IMR-90 (cell line): Measurements from ENCODE around the gene POLD1. TPM values are rescaled to one million over a fixed set of nuclear protein-coding genes. Genes with fewer than 3 reads are reported as not detected.

Experiments
- ATAC-seq: fragments of 200-7000 bp; cut with Tn5 transposase; 2 replicates; pipeline ENCODE4 v1.9.1; 2020; ENCODE audit warnings: low read depth, mild to moderate bottlenecking, moderate library complexity
- BruUV-seq: library from RNA; stranded (reverse); fragments of 400-500 nt; replicated peaks from 2 replicates; lab custom pipeline; 2021; lab: Mats Ljungman, UMichigan
- CTCF ChIA-PET: fragments of 300-600 bp; formaldehyde crosslinking; extraction: SDS; loops from one replicate; lab custom pipeline; 2021; ENCODE audit warnings: antibody characterized with exemption; lab: Yijun Ruan, JAX
- POLR2A ChIA-PET: fragments of 300-600 bp; sonication (Branson Sonifier 250); formaldehyde crosslinking; loops from one replicate; lab custom pipeline; 2022; ENCODE audit warnings: antibody characterized with exemption; ENCODE audit not compliant: unreplicated experiment; lab: Charles Lee
- DNase-seq: peaks from one replicate; pipeline ENCODE4 v3.0.0; 2013
- H2AFZ ChIP-seq: replicated peaks from 2 replicates; pipeline ENCODE3; 2013; ENCODE audit warnings: low read length, mild to moderate bottlenecking; ENCODE audit not compliant: poor library complexity
- H2AK5ac ChIP-seq: 2 replicates; pipeline ENCODE4 v1.6.1; 2013; ENCODE audit warnings: low read depth, low read length, inconsistent platforms
- H2AK9ac ChIP-seq: replicated peaks from 2 replicates; pipeline ENCODE3; 2013; ENCODE audit warnings: mild to moderate bottlenecking, low read depth, low read length, moderate library complexity; ENCODE audit not compliant: poor library complexity
- H2BK120ac ChIP-seq: 2 replicates; pipeline ENCODE4 v1.6.1; 2013; ENCODE audit warnings: low read depth, low read length, inconsistent platforms
- H2BK15ac ChIP-seq: 3 replicates; pipeline ENCODE4 v1.6.1; 2013; ENCODE audit warnings: low read depth, low read length, inconsistent platforms
- H2BK20ac ChIP-seq: 2 replicates; pipeline ENCODE4 v1.6.1; 2013; ENCODE audit warnings: low read depth, mild to moderate bottlenecking, inconsistent platforms, low read length, moderate library complexity
- H2BK5ac ChIP-seq: 2 replicates; pipeline ENCODE4 v1.6.1; 2013; ENCODE audit warnings: mild to moderate bottlenecking, low read depth, low read length, inconsistent platforms; ENCODE audit not compliant: poor library complexity, severe bottlenecking
- H3K14ac ChIP-seq: replicated peaks from 2 replicates; pipeline ENCODE4 v1.6.1; 2013; ENCODE audit warnings: low read depth, low read length, inconsistent platforms
- H3K18ac ChIP-seq: 2 replicates; pipeline ENCODE4 v1.6.1; 2013; ENCODE audit warnings: low read depth, low read length, control low read depth
- H3K23ac ChIP-seq: 2 replicates; pipeline ENCODE4 v1.6.1; 2013; ENCODE audit warnings: low read depth, low read length, inconsistent platforms
- H3K27ac ChIP-seq: 2 replicates; pipeline ENCODE4 v1.5.1; 2013; ENCODE audit warnings: mild to moderate bottlenecking, control low read depth, low read length; ENCODE audit not compliant: insufficient read depth
- H3K27me3 ChIP-seq: 2 replicates; pipeline ENCODE4 v1.6.1; 2013; ENCODE audit warnings: low read length; ENCODE audit not compliant: control insufficient read depth, insufficient read depth
- H3K36me3 ChIP-seq: 2 replicates; pipeline ENCODE4 v1.6.1; 2013; ENCODE audit warnings: low read length, mixed read lengths; ENCODE audit not compliant: control insufficient read depth, insufficient read depth
- H3K4ac ChIP-seq: 2 replicates; pipeline ENCODE4 v1.6.1; 2013; ENCODE audit warnings: low read depth, low read length, inconsistent platforms
- H3K4me1 ChIP-seq: 2 replicates; pipeline ENCODE4 v1.6.1; 2013; ENCODE audit warnings: low read length, mixed read lengths; ENCODE audit not compliant: control insufficient read depth, insufficient read depth
- H3K4me2 ChIP-seq: 2 replicates; pipeline ENCODE4 v1.6.1; 2013; ENCODE audit warnings: low read depth, mild to moderate bottlenecking, control low read depth, low read length, moderate library complexity
- H3K4me3 ChIP-seq: 2 replicates; pipeline ENCODE4 v1.5.1; 2013; ENCODE audit warnings: low read depth, mild to moderate bottlenecking, control low read depth, low read length, moderate library complexity; ENCODE audit not compliant: insufficient read depth
- H3K56ac ChIP-seq: 2 replicates; pipeline ENCODE4 v1.6.1; 2013; ENCODE audit warnings: low read length, inconsistent platforms; ENCODE audit not compliant: insufficient read depth; ENCODE audit errors: extremely low read depth
- H3K79me1 ChIP-seq, 2 experiments: 2 replicates each; pipeline ENCODE4 v1.6.1; 2013; ENCODE audit warnings: low read length in 2 of 2, inconsistent platforms in 1 of 2, low read depth in 1 of 2
- H3K9ac ChIP-seq: 2 replicates; pipeline ENCODE4 v1.6.1; 2013; ENCODE audit warnings: low read depth, low read length, control low read depth
- H3K9me1 ChIP-seq: 2 replicates; pipeline ENCODE4 v1.6.1; 2013; ENCODE audit warnings: low read length, inconsistent platforms; ENCODE audit not compliant: insufficient read depth
- H3K9me3 ChIP-seq: 2 replicates; pipeline ENCODE4 v1.6.1; 2013; ENCODE audit warnings: low read length; ENCODE audit not compliant: control insufficient read depth, insufficient read depth
- H4K20me1 ChIP-seq: 2 replicates; pipeline ENCODE4 v1.6.1; 2013; ENCODE audit warnings: low read length, inconsistent platforms; ENCODE audit not compliant: insufficient read depth
- H4K5ac ChIP-seq: 2 replicates; pipeline ENCODE4 v1.6.1; 2013; ENCODE audit warnings: mild to moderate bottlenecking, low read depth, low read length, control low read depth
- H4K8ac ChIP-seq, 2 experiments: 2 replicates each; pipeline ENCODE4 v1.6.1; 2013; ENCODE audit warnings: low read depth in 2 of 2, low read length in 2 of 2, control low read depth in 1 of 2, inconsistent platforms in 1 of 2
- H4K91ac ChIP-seq: 2 replicates; pipeline ENCODE4 v1.6.1; 2013; ENCODE audit warnings: low read depth, low read length, inconsistent platforms; ENCODE audit not compliant: insufficient read depth
- BHLHE40 ChIP-seq: fragments of 150-350 bp; IDR thresholded peaks from 2 replicates; pipeline ENCODE4 v1.6.1; 2016; ENCODE audit warnings: mild to moderate bottlenecking, low read depth, low read length
- CEBPB ChIP-seq: IDR thresholded peaks from 2 replicates; pipeline ENCODE4 v1.6.1; 2012; ENCODE audit warnings: low read depth, low read length, improper control_type of control experiment
- CHD1 ChIP-seq: IDR thresholded peaks from 2 replicates; pipeline ENCODE4 v1.6.1; 2012; ENCODE audit warnings: low read depth, low read length, improper control_type of control experiment
- FOS ChIP-seq: fragments of 150-350 bp; IDR thresholded peaks from 2 replicates; pipeline ENCODE4 v1.6.1; 2016; ENCODE audit warnings: low read depth, low read length
- MAFK ChIP-seq: IDR thresholded peaks from 2 replicates; pipeline ENCODE4 v1.6.1; 2012; ENCODE audit warnings: low read depth, low read length, improper control_type of control experiment
- MAZ ChIP-seq: IDR thresholded peaks from 2 replicates; pipeline ENCODE4 v1.6.1; 2012; ENCODE audit warnings: low read depth, mild to moderate bottlenecking, low read length, improper control_type of control experiment, moderate library complexity, borderline replicate concordance
- MXI1 ChIP-seq: IDR thresholded peaks from 2 replicates; pipeline ENCODE4 v1.6.1; 2012; ENCODE audit warnings: low read depth, mild to moderate bottlenecking, low read length, moderate library complexity, borderline replicate concordance
- NFE2L2 ChIP-seq: fragments of 150-350 bp; IDR thresholded peaks from 2 replicates; pipeline ENCODE4 v1.6.1; 2016; ENCODE audit warnings: low read depth, mild to moderate bottlenecking, low read length
- POLR2A ChIP-seq: IDR thresholded peaks from 2 replicates; pipeline ENCODE4 v1.6.1; 2012; ENCODE audit warnings: mild to moderate bottlenecking, low read depth, low read length
- RAD21 ChIP-seq: IDR thresholded peaks from 2 replicates; pipeline ENCODE4 v1.6.1; 2012; ENCODE audit warnings: low read length, improper control_type of control experiment
- RCOR1 ChIP-seq: IDR thresholded peaks from 2 replicates; pipeline ENCODE4 v1.6.1; 2012; ENCODE audit warnings: mild to moderate bottlenecking, low read length, improper control_type of control experiment; ENCODE audit not compliant: insufficient replicate concordance
- RFX5 ChIP-seq: IDR thresholded peaks from 2 replicates; pipeline ENCODE4 v1.8.0; 2012; ENCODE audit warnings: low read depth, mild to moderate bottlenecking, low read length, moderate library complexity
- SMC3 ChIP-seq: fragments of 150-350 bp; IDR thresholded peaks from 2 replicates; pipeline ENCODE4 v1.6.1; 2016; ENCODE audit warnings: low read depth, mild to moderate bottlenecking, antibody characterized with exemption, low read length, moderate library complexity
- WGBS, 2 experiments: methylation state at CpG; one replicate each; pipeline versions ENCODE4 v1.1.5 to v1.1.7; 2013; ENCODE audit warnings: missing lambda C conversion rate in 2 of 2; ENCODE audit not compliant: insufficient read length in 1 of 2; ENCODE audit errors: extremely low coverage in 2 of 2; 5-methylcytosine and 5-hydroxymethylcytosine counted together
- dilution Hi-C: fragments of 300-500 bp; cut with HindIII; formaldehyde crosslinking; loops from one replicate; pipeline ENCODE4 v1.14.3; 2018; ENCODE audit warnings: low sequenced_read_pairs; ENCODE audit not compliant: unreplicated experiment
- in situ Hi-C: fragments of 300-500 bp; cut with MboI; formaldehyde crosslinking; loops from 3 replicates; pipeline ENCODE4 v1.14.3; 2019; ENCODE audit warnings: low sequenced_read_pairs, inconsistent platforms, mixed read lengths
- intact Hi-C: fragments of 100-400 bp; cut with micrococcal nuclease; formaldehyde crosslinking; loops from 2 replicates; pipeline ENCODE4 v1.10.0; 2022
- polyA plus RNA-seq, 3 experiments: library from polyadenylated mRNA; depleted of rRNA; stranded (reverse); fragments of >200 nt; gene quantifications; 2 replicates each; pipeline ENCODE4 v1.2.3, GENCODE V29; 2012; ENCODE audit warnings: low replicate concordance in 1 of 3
- total RNA-seq: library from RNA; depleted of rRNA; stranded (reverse); fragments of >200 nt; gene quantifications from 2 replicates; pipeline ENCODE4 v1.2.3, GENCODE V29; 2012
- TF ChIP-seq, protein P1 (sequence below): conservative IDR thresholded peaks from 2 replicates; pipeline ENCODE4 v1.5.1; 2012; ENCODE audit warnings: mild to moderate bottlenecking, low read depth, low read length, improper control_type of control experiment
- TF ChIP-seq, protein P2 (sequence below): fragments of 150-350 bp; IDR thresholded peaks from 2 replicates; pipeline ENCODE4 v1.6.1; 2016; ENCODE audit warnings: low read depth, mild to moderate bottlenecking, low read length, moderate library complexity, borderline replicate concordance
- TF ChIP-seq, protein P3 (sequence below): fragments of 150-350 bp; IDR thresholded peaks from 2 replicates; pipeline ENCODE4 v1.6.1; 2017; ENCODE audit warnings: mild to moderate bottlenecking, antibody characterized with exemption, low read length, low read depth

The POLD1 gene
- total and polyA plus RNA-seq, 2 of the 4 experiments (the other 2 are of a cell fraction), result 13.8 to 28.9 TPM

DNA sequence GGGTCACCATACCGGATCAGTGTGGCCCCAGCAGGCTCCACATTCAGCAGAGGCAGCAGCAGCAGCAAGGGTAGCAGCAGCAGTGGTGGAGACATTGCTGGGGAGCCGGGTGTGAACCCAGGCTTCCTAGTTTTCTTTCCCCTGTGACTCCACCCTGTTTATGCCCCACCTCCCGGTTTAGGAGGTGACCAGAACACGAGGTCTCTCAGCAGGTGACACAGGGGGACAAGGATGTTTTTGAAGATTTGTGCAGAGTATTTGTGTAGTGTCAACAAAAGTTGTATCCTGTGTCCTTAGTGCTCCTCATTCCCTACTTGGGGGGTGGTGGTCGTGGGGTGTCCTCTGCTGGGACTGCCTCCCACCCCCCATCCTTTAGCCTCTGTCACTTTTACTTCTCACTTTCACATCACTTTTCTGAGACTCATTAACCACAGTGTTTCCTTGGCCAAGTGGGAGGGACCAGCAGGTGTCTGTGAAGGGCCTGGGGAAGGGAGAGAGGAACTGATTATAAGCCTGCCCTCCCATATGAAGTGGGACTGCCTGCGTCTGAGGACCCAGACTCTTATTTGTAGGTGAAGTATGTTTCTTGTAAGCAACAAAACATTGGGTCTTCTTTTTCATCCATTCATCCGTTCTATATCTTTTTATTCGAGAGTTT, 39.4 kb upstream of the POLD1 start:
- dilution Hi-C loops (no loop called here), in situ Hi-C loops (no loop called here), intact Hi-C loops (no loop called here)
- Histone ChIP-seq H2AK9ac (no peak overlapping the region), H2BK20ac (no peak overlapping the region), H3K79me1 (no peaks in the 10 kb centered on the region), H3K18ac (no peak overlapping the region), H3K27ac (no peak overlapping the region), H2BK15ac (no peak overlapping the region), H4K91ac (no peak overlapping the region), H3K14ac (no peak overlapping the region), H3K23ac (no peak overlapping the region), H3K27me3 (no peaks in the 10 kb centered on the region; the same call in 1 of the 2 replicates), H3K9me1 (no peaks in the 10 kb centered on the region), H3K56ac (no peak overlapping the region), H2BK5ac (no peak overlapping the region), H2AFZ (no peak overlapping the region), H3K4ac (no peak overlapping the region), H4K8ac (no peak overlapping the region), H2BK120ac (no peak overlapping the region), H3K9me3 (peaks cover 9% of the 10 kb centered on the region), H3K36me3 (no peaks in the 10 kb centered on the region), H3K9ac (no peak overlapping the region), H4K20me1 (no peaks in the 10 kb centered on the region), H3K4me2 (no peak overlapping the region), H3K4me1 (no peaks in the 10 kb centered on the region), H2AK5ac (no peak overlapping the region), H4K5ac (no peak overlapping the region), H3K4me3 (no peak overlapping the region)
- BruUV-seq, result no TSS peak
- POLR2A ChIA-PET, result no interaction called here
- CTCF ChIA-PET, result no interaction called here
- TF ChIP-seq, protein P1, sequence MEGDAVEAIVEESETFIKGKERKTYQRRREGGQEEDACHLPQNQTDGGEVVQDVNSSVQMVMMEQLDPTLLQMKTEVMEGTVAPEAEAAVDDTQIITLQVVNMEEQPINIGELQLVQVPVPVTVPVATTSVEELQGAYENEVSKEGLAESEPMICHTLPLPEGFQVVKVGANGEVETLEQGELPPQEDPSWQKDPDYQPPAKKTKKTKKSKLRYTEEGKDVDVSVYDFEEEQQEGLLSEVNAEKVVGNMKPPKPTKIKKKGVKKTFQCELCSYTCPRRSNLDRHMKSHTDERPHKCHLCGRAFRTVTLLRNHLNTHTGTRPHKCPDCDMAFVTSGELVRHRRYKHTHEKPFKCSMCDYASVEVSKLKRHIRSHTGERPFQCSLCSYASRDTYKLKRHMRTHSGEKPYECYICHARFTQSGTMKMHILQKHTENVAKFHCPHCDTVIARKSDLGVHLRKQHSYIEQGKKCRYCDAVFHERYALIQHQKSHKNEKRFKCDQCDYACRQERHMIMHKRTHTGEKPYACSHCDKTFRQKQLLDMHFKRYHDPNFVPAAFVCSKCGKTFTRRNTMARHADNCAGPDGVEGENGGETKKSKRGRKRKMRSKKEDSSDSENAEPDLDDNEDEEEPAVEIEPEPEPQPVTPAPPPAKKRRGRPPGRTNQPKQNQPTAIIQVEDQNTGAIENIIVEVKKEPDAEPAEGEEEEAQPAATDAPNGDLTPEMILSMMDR, result no peak
- TF ChIP-seq BHLHE40 (no peak), FOS (no peak), MAZ (no peak), RCOR1 (no peak), RFX5 (no peak), SMC3 (no peak), RAD21 (no peak), POLR2A (no peak), CEBPB (no peak), MAFK (no peak), NFE2L2 (no peak), MXI1 (no peak), CHD1 (no peak)
- TF ChIP-seq, protein P2, sequence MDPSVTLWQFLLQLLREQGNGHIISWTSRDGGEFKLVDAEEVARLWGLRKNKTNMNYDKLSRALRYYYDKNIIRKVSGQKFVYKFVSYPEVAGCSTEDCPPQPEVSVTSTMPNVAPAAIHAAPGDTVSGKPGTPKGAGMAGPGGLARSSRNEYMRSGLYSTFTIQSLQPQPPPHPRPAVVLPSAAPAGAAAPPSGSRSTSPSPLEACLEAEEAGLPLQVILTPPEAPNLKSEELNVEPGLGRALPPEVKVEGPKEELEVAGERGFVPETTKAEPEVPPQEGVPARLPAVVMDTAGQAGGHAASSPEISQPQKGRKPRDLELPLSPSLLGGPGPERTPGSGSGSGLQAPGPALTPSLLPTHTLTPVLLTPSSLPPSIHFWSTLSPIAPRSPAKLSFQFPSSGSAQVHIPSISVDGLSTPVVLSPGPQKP, result no peak
- TF ChIP-seq, protein P3, sequence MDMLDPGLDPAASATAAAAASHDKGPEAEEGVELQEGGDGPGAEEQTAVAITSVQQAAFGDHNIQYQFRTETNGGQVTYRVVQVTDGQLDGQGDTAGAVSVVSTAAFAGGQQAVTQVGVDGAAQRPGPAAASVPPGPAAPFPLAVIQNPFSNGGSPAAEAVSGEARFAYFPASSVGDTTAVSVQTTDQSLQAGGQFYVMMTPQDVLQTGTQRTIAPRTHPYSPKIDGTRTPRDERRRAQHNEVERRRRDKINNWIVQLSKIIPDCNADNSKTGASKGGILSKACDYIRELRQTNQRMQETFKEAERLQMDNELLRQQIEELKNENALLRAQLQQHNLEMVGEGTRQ, result no peak
- WGBS, 2 experiments, result 80% methylated on average over 1 of the region's 8 CpGs; no CpG with 5 or more reads in 1 of the 2 experiments
- ATAC-seq (no peak), DNase-seq (no peak)
